Spleen (tissue), 7 donors: ENCODE results near the gene BUB1B.

Experiments
- CTCF ChIP-seq, 11 experiments: fragments of 200-600 bp in 7 of 11; fragments of 450-650 bp in 4 of 11; sonication (generic) in 4 of 11; IDR thresholded peaks in 8 of 11; conservative IDR thresholded peaks in 3 of 11; 1 replicate in 7 of 11; 2 replicates in 4 of 11; pipeline versions ENCODE4 v1.4.0 to v1.8.0; 2016 to 2021; ENCODE audit warnings: antibody characterized with exemption in 11 of 11, inconsistent platforms in 4 of 11, mild to moderate bottlenecking in 1 of 11
- POLR2A ChIP-seq, 3 donors: fragments of 450-650 bp; IDR thresholded peaks; one replicate each; pipeline ENCODE4 v1.5.1; 2017; ENCODE audit warnings: antibody characterized with exemption in 3 of 3, mild to moderate bottlenecking in 1 of 3
- POLR2AphosphoS5 ChIP-seq, 3 donors: sonication (generic); formaldehyde crosslinking; IDR thresholded peaks; one replicate each; pipeline ENCODE4 v1.5.1; 2017; ENCODE audit warnings: antibody characterized with exemption in 3 of 3
- donor health status: DM: no; HTN: no; CAD: no; lungs with moderate emphysema.
- donor health status: DM: no; HTN: no; CAD: no.
- donor health status: DM: no; HTN: no; CAD: no.

- TF ChIP-seq CTCF (IDR thresholded peaks at IDR 0.05 in 8 of 11, conservative IDR thresholded peaks at IDR 0.05 in 3 of 11) (no peak), POLR2AphosphoS5 (IDR thresholded peaks at IDR 0.05) (no peak), POLR2A (IDR thresholded peaks at IDR 0.05) (no peak)
Observed at GRCh38 chr15:40151499-40151898, 9.4 kb upstream of the BUB1B start.
